H9 (cell line): ENCODE results near the gene CUBN. TPM values are rescaled to one million over a fixed set of nuclear protein-coding genes. Genes with fewer than 3 reads are reported as not detected.

Experiments
- DNase-seq: peaks from one replicate; pipeline ENCODE4 v3.0.0-alpha.2; 2017
- H2AFZ ChIP-seq: one replicate; pipeline ENCODE4 v1.6.1; 2013; ENCODE audit warnings: mild to moderate bottlenecking, low read length, control low read depth, moderate library complexity
- H2AK5ac ChIP-seq: 2 replicates; pipeline ENCODE4 v1.6.1; 2013; ENCODE audit warnings: low read length, control low read depth, mixed read lengths; ENCODE audit not compliant: insufficient read length
- H2BK120ac ChIP-seq: one replicate; pipeline ENCODE4 v1.6.1; 2013; ENCODE audit warnings: low read depth, mild to moderate bottlenecking, low read length, control low read depth, inconsistent platforms; ENCODE audit not compliant: poor library complexity, severe bottlenecking
- H2BK12ac ChIP-seq: 2 replicates; pipeline ENCODE4 v1.6.1; 2013; ENCODE audit warnings: low read length, control low read depth, mixed read lengths, low read depth; ENCODE audit not compliant: insufficient read length
- H2BK15ac ChIP-seq: 2 replicates; pipeline ENCODE4 v1.6.1; 2013; ENCODE audit warnings: low read depth, low read length, control low read depth
- H2BK20ac ChIP-seq: one replicate; pipeline ENCODE4 v1.6.1; 2013; ENCODE audit warnings: low read depth, mild to moderate bottlenecking, low read length, control low read depth, inconsistent platforms; ENCODE audit not compliant: poor library complexity, severe bottlenecking
- H2BK5ac ChIP-seq: 2 replicates; pipeline ENCODE4 v1.6.1; 2013; ENCODE audit warnings: low read length, control low read depth, mixed read lengths; ENCODE audit not compliant: insufficient read length
- H3K14ac ChIP-seq: 2 replicates; pipeline ENCODE4 v1.6.1; 2013; ENCODE audit warnings: low read length, control low read depth; ENCODE audit not compliant: insufficient read depth
- H3K18ac ChIP-seq: 2 replicates; pipeline ENCODE4 v1.6.1; 2013; ENCODE audit warnings: low read depth, mild to moderate bottlenecking, mixed read lengths, low read length, control low read depth; ENCODE audit not compliant: insufficient read length
- H3K23ac ChIP-seq: 2 replicates; pipeline ENCODE4 v1.6.1; 2013; ENCODE audit warnings: low read length, control low read depth, mixed read lengths, low read depth; ENCODE audit not compliant: insufficient read length
- H3K23me2 ChIP-seq: 2 replicates; pipeline ENCODE4 v1.6.1; 2013; ENCODE audit warnings: low read depth, mild to moderate bottlenecking, mixed read lengths, low read length, control low read depth; ENCODE audit not compliant: insufficient read length, poor library complexity, severe bottlenecking
- H3K27ac ChIP-seq: 2 replicates; pipeline ENCODE4 v1.5.1; 2013; ENCODE audit warnings: low read length, control low read depth, mixed read lengths, low read depth; ENCODE audit not compliant: insufficient read length
- H3K27me3 ChIP-seq: 2 replicates; pipeline ENCODE4 v1.6.1; 2013; ENCODE audit warnings: low read length, control low read depth, inconsistent platforms; ENCODE audit not compliant: insufficient read depth
- H3K4ac ChIP-seq: 2 replicates; pipeline ENCODE4 v1.6.1; 2013; ENCODE audit warnings: low read depth, mild to moderate bottlenecking, control low read depth, inconsistent platforms, low read length, moderate library complexity
- H3K4me1 ChIP-seq: 2 replicates; pipeline ENCODE4 v1.6.1; 2013; ENCODE audit warnings: low read length, control low read depth, inconsistent platforms; ENCODE audit not compliant: insufficient read depth
- H3K4me2 ChIP-seq: 2 replicates; pipeline ENCODE4 v1.6.1; 2013; ENCODE audit warnings: low read length, control low read depth, mixed read lengths; ENCODE audit not compliant: insufficient read length, insufficient read depth
- H3K56ac ChIP-seq: 2 replicates; pipeline ENCODE4 v1.6.1; 2013; ENCODE audit warnings: low read depth, mild to moderate bottlenecking, mixed read lengths, low read length, control low read depth; ENCODE audit not compliant: insufficient read length
- H3K79me1 ChIP-seq: 2 replicates; pipeline ENCODE4 v1.6.1; 2013; ENCODE audit warnings: low read depth, mild to moderate bottlenecking, moderate library complexity, low read length, control low read depth, inconsistent platforms; ENCODE audit not compliant: insufficient read depth, poor library complexity, severe bottlenecking
- H3K79me2 ChIP-seq: 2 replicates; pipeline ENCODE4 v1.6.1; 2013; ENCODE audit warnings: low read length, control low read depth, inconsistent platforms; ENCODE audit not compliant: insufficient read depth
- H3K9ac ChIP-seq: 2 replicates; pipeline ENCODE4 v1.6.1; 2013; ENCODE audit warnings: low read length, control low read depth, mixed read lengths; ENCODE audit not compliant: insufficient read length; ENCODE audit errors: extremely low read depth
- H3K9me3 ChIP-seq: one replicate; pipeline ENCODE4 v1.6.1; 2013; ENCODE audit warnings: low read depth, low read length, inconsistent platforms; ENCODE audit not compliant: control insufficient read depth
- H3T11ph ChIP-seq: one replicate; pipeline ENCODE4 v1.6.1; 2013; ENCODE audit warnings: mild to moderate bottlenecking, low read length, control low read depth, inconsistent platforms
- H4K20me1 ChIP-seq: one replicate; pipeline ENCODE4 v1.6.1; 2013; ENCODE audit not compliant: control insufficient read depth, insufficient read length, insufficient read depth
- H4K5ac ChIP-seq: 2 replicates; pipeline ENCODE4 v1.6.1; 2013; ENCODE audit warnings: low read depth, mild to moderate bottlenecking, mixed read lengths, low read length, control low read depth; ENCODE audit not compliant: insufficient read length
- H4K8ac ChIP-seq: replicated peaks from 2 replicates; pipeline ENCODE4 v1.6.1; 2013; ENCODE audit warnings: low read length, control low read depth, mixed read lengths, low read depth; ENCODE audit not compliant: insufficient read length
- H4K91ac ChIP-seq: 2 replicates; pipeline ENCODE4 v1.6.1; 2013; ENCODE audit warnings: low read depth, mild to moderate bottlenecking, moderate library complexity, mixed read lengths, low read length, control low read depth; ENCODE audit not compliant: insufficient read length
- H3K27ac Mint-ChIP-seq, 3 experiments: 2 replicates in 2 of 3; 3 replicates in 1 of 3; pipeline ENCODE4 v1.8.0; 2020 to 2021; ENCODE audit warnings: mixed read lengths in 3 of 3, mild to moderate bottlenecking in 1 of 3, moderate library complexity in 1 of 3
- H3K27me3 Mint-ChIP-seq: 2 replicates; pipeline ENCODE4 v1.8.0; 2021; ENCODE audit warnings: low read depth, mild to moderate bottlenecking, moderate library complexity, mixed read lengths
- H3K36me3 Mint-ChIP-seq, 3 experiments: 2 replicates in 2 of 3; 3 replicates in 1 of 3; pipeline ENCODE4 v1.8.0; 2020 to 2021; ENCODE audit warnings: low read depth in 3 of 3, mixed read lengths in 3 of 3; ENCODE audit not compliant: insufficient read depth in 1 of 3
- H3K4me1 Mint-ChIP-seq, 2 experiments: 2 replicates each; pipeline ENCODE4 v1.8.0; 2020; ENCODE audit warnings: mixed read lengths in 2 of 2
- H3K4me3 Mint-ChIP-seq, 2 experiments: 2 replicates in 1 of 2; 3 replicates in 1 of 2; pipeline ENCODE4 v1.8.0; 2020 to 2021; ENCODE audit warnings: mild to moderate bottlenecking in 2 of 2, mixed read lengths in 2 of 2, moderate library complexity in 1 of 2
- H3K9me3 Mint-ChIP-seq, 2 experiments: 2 replicates in 1 of 2; 3 replicates in 1 of 2; pipeline ENCODE4 v1.8.0; 2020; ENCODE audit warnings: mild to moderate bottlenecking in 2 of 2, mixed read lengths in 2 of 2, moderate library complexity in 1 of 2
- WGBS: extraction: QIAGEN DNeasy Blood & Tissue Kit; methylation state at CpG from one replicate; pipeline ENCODE4 v1.1.7; 2013; ENCODE audit warnings: missing lambda C conversion rate, low lambda C conversion rate, mixed read lengths; ENCODE audit not compliant: insufficient read length; ENCODE audit errors: extremely low coverage; 5-methylcytosine and 5-hydroxymethylcytosine counted together
- total RNA-seq: library from RNA; stranded (reverse); gene quantifications from 2 replicates; pipeline ENCODE4 v1.2.1, GENCODE V29; 2021
- TF ChIP-seq, protein P1 (sequence below): fragments of 200-600 bp; sonication (generic); conservative IDR thresholded peaks from 3 replicates; pipeline ENCODE4 v1.8.0; 2021; ENCODE audit warnings: antibody characterized with exemption, mild to moderate bottlenecking

Gene CUBN
- total RNA-seq, 1 experiment from 2014 or later = 0.26 TPM

DNA sequence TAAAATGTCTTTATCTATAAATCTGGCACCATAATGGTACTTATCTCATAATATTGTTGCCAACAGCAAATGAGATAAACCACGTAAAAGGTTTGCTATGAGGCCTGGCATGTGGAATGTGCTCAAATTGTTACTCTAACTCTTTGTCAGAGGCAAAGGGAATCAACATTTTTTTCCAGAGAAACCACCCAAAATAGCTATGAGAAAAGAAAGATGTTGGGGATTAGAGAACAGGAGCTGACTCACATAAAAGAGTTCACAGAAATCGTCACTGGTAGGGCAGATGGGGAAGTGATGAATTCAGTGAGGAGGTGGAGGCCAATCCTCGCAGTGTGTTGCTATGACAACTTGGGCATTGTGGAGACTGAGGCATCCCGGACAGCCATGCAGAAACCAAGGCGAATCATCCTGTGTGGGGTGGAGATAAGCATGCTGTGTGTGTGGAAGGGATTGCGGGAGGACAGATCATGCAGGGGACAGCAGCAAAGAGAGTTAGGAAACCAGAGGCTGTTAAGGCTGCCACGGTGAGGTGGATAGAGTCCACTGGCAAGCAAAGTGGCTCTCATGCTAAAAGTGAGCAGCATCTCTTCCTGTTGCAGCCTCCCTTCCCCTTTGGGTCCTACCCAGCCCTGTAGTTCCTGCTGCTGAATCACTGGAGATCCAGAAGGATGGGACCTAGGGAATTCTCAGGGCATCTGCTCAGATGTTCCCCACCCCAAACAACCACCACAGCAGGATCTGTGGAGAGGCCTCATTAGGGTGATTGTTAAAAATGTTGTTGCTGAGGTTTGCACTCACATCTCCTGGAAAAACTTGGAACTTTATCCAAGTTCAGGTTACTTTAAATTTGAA lies 103.9 kb downstream of the CUBN start:
- Mint-ChIP-seq H3K4me1 (peaks cover 41 to 42% of the 10 kb centered on the region in 2 experiments), H3K4me3 (no peak overlapping the region), H3K27ac (no peak overlapping the region), H3K9me3 (no peaks in the 10 kb centered on the region), H3K27me3 (no peaks in the 10 kb centered on the region; the same call in 1 of the 2 replicates), H3K36me3 (no peaks in the 10 kb centered on the region)
- no peak overlapping the region for H2BK12ac ChIP-seq
- no peaks in the 10 kb centered on the region for H3K27me3 ChIP-seq
- H2BK15ac ChIP-seq = no peak overlapping the region
- H4K5ac ChIP-seq = no peak overlapping the region
- H3K27ac ChIP-seq = no peak overlapping the region
- H3K23ac ChIP-seq = no peak overlapping the region
- no peak overlapping the region for H2BK5ac ChIP-seq
- H2BK120ac ChIP-seq = no peak overlapping the region
- no peaks in the 10 kb centered on the region; the same call in 1 of the 2 replicates for H3K4me1 ChIP-seq
- no peaks in the 10 kb centered on the region for H3K79me1 ChIP-seq
- H3K23me2 ChIP-seq = no peaks in the 10 kb centered on the region
- no peak overlapping the region for H3K9ac ChIP-seq
- TF ChIP-seq, protein P1, sequence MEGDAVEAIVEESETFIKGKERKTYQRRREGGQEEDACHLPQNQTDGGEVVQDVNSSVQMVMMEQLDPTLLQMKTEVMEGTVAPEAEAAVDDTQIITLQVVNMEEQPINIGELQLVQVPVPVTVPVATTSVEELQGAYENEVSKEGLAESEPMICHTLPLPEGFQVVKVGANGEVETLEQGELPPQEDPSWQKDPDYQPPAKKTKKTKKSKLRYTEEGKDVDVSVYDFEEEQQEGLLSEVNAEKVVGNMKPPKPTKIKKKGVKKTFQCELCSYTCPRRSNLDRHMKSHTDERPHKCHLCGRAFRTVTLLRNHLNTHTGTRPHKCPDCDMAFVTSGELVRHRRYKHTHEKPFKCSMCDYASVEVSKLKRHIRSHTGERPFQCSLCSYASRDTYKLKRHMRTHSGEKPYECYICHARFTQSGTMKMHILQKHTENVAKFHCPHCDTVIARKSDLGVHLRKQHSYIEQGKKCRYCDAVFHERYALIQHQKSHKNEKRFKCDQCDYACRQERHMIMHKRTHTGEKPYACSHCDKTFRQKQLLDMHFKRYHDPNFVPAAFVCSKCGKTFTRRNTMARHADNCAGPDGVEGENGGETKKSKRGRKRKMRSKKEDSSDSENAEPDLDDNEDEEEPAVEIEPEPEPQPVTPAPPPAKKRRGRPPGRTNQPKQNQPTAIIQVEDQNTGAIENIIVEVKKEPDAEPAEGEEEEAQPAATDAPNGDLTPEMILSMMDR = no peak
- no peak for DNase-seq
- no peak overlapping the region for H3K4ac ChIP-seq
- no peak overlapping the region for H2AFZ ChIP-seq
- no peaks in the 10 kb centered on the region for H3K9me3 ChIP-seq
- H4K91ac ChIP-seq = no peak overlapping the region
- no peak overlapping the region for H2AK5ac ChIP-seq
- H3K79me2 ChIP-seq = no peaks in the 10 kb centered on the region
- H3T11ph ChIP-seq = no peak overlapping the region
- H3K4me2 ChIP-seq = no peak overlapping the region
- no peak overlapping the region for H3K18ac ChIP-seq
- no peak overlapping the region for H3K14ac ChIP-seq
- no peak overlapping the region for H3K56ac ChIP-seq
- no peak overlapping the region for H2BK20ac ChIP-seq
- no peaks in the 10 kb centered on the region for H4K20me1 ChIP-seq
- WGBS = no CpG with 5 or more reads among the region's 7 CpGs
- H4K8ac ChIP-seq = no peak overlapping the region
